ENCODE measurements around the gene KBTBD4.

DNA sequence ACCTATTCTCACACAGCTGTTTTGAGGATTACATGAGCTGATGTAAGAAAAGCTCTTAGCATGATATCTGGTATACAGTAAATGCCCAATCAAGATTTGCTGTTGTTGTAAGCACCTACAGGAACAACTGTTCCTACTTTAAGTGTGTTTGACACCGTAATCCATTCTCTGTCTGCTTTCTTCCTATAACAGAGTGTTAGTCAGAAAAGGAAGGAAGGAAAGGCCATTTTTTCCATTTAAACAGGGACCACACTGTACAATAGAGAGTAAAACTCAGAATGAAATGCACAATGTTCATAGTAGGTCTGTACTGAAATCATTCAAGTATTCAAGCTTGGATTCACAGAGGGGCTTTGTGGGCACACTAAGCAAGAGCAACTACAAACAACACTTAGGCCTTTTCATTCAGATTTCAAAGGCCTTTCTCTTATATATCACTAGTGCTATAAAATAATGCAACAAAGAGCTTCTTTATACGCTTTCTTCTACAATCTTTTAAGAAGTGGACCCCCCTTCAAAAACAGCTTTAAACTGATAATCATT lies 42.1 kb upstream of the KBTBD4 start:
- TF ChIP-seq, protein P1, sequence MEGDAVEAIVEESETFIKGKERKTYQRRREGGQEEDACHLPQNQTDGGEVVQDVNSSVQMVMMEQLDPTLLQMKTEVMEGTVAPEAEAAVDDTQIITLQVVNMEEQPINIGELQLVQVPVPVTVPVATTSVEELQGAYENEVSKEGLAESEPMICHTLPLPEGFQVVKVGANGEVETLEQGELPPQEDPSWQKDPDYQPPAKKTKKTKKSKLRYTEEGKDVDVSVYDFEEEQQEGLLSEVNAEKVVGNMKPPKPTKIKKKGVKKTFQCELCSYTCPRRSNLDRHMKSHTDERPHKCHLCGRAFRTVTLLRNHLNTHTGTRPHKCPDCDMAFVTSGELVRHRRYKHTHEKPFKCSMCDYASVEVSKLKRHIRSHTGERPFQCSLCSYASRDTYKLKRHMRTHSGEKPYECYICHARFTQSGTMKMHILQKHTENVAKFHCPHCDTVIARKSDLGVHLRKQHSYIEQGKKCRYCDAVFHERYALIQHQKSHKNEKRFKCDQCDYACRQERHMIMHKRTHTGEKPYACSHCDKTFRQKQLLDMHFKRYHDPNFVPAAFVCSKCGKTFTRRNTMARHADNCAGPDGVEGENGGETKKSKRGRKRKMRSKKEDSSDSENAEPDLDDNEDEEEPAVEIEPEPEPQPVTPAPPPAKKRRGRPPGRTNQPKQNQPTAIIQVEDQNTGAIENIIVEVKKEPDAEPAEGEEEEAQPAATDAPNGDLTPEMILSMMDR (IDR thresholded peaks at IDR 0.05; ENCODE audit: low read depth, low read length, missing input control), result no peak
- TF ChIP-seq, protein P2, sequence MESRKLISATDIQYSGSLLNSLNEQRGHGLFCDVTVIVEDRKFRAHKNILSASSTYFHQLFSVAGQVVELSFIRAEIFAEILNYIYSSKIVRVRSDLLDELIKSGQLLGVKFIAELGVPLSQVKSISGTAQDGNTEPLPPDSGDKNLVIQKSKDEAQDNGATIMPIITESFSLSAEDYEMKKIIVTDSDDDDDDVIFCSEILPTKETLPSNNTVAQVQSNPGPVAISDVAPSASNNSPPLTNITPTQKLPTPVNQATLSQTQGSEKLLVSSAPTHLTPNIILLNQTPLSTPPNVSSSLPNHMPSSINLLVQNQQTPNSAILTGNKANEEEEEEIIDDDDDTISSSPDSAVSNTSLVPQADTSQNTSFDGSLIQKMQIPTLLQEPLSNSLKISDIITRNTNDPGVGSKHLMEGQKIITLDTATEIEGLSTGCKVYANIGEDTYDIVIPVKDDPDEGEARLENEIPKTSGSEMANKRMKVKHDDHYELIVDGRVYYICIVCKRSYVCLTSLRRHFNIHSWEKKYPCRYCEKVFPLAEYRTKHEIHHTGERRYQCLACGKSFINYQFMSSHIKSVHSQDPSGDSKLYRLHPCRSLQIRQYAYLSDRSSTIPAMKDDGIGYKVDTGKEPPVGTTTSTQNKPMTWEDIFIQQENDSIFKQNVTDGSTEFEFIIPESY (IDR thresholded peaks at IDR 0.05), result no peak
- TF ChIP-seq, protein P3, sequence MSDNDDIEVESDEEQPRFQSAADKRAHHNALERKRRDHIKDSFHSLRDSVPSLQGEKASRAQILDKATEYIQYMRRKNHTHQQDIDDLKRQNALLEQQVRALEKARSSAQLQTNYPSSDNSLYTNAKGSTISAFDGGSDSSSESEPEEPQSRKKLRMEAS (IDR thresholded peaks at IDR 0.05), result no peak
- TF ChIP-seq TAF1 (conservative IDR thresholded peaks at IDR 0.05) (no peak), YY1 (IDR thresholded peaks at IDR 0.05) (no peak), SP1 (IDR thresholded peaks at IDR 0.05) (no peak), RXRA (IDR thresholded peaks at IDR 0.05) (no peak), NR2F2 (IDR thresholded peaks at IDR 0.05) (no peak)
- TF ChIP-seq, protein P4, sequence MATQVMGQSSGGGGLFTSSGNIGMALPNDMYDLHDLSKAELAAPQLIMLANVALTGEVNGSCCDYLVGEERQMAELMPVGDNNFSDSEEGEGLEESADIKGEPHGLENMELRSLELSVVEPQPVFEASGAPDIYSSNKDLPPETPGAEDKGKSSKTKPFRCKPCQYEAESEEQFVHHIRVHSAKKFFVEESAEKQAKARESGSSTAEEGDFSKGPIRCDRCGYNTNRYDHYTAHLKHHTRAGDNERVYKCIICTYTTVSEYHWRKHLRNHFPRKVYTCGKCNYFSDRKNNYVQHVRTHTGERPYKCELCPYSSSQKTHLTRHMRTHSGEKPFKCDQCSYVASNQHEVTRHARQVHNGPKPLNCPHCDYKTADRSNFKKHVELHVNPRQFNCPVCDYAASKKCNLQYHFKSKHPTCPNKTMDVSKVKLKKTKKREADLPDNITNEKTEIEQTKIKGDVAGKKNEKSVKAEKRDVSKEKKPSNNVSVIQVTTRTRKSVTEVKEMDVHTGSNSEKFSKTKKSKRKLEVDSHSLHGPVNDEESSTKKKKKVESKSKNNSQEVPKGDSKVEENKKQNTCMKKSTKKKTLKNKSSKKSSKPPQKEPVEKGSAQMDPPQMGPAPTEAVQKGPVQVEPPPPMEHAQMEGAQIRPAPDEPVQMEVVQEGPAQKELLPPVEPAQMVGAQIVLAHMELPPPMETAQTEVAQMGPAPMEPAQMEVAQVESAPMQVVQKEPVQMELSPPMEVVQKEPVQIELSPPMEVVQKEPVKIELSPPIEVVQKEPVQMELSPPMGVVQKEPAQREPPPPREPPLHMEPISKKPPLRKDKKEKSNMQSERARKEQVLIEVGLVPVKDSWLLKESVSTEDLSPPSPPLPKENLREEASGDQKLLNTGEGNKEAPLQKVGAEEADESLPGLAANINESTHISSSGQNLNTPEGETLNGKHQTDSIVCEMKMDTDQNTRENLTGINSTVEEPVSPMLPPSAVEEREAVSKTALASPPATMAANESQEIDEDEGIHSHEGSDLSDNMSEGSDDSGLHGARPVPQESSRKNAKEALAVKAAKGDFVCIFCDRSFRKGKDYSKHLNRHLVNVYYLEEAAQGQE (IDR thresholded peaks at IDR 0.05), result no peak
- TF ChIP-seq, protein P5, sequence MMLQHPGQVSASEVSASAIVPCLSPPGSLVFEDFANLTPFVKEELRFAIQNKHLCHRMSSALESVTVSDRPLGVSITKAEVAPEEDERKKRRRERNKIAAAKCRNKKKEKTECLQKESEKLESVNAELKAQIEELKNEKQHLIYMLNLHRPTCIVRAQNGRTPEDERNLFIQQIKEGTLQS (IDR thresholded peaks at IDR 0.05), result no peak

All from liver (tissue), 3 donors.